Adrenal gland (tissue), 12 donors: ENCODE data around the gene TRIP10. TPM values are rescaled to one million over a fixed set of nuclear protein-coding genes. Genes with fewer than 3 reads are reported as not detected.

Experiments
- DNase-seq, 7 donors: peaks; one replicate each; pipeline ENCODE4 v3.0.0-alpha.2; 2019 to 2020
- H3K27ac ChIP-seq, 5 donors: fragments of 200-600 bp; sonication (generic) in 4 of 5; 1 replicate in 3 of 5; 2 replicates in 2 of 5; pipeline versions ENCODE4 v1.5.1 to v1.8.0; 2016 to 2020; ENCODE audit warnings: mild to moderate bottlenecking in 1 of 5
- H3K27me3 ChIP-seq: fragments of 200-600 bp; 2 replicates; pipeline ENCODE4 v1.8.0; 2021
- H3K36me3 ChIP-seq, 2 donors: fragments of 200-600 bp; replicated peaks in 1 of 2; 1 replicate in 1 of 2; 2 replicates in 1 of 2; pipeline versions ENCODE4 v1.5.1 to v1.8.0; 2018 to 2022
- H3K4me1 ChIP-seq, 2 donors: fragments of 200-600 bp; replicated peaks in 1 of 2; 1 replicate in 1 of 2; 2 replicates in 1 of 2; pipeline versions ENCODE4 v1.5.1 to v1.8.0; 2018 to 2021
- H3K4me3 ChIP-seq, 4 donors: fragments of 200-600 bp; sonication (generic) in 3 of 4; one replicate each; pipeline ENCODE4 v1.5.1; 2016 to 2018
- H3K9me3 ChIP-seq, 3 donors: fragments of 200-600 bp; sonication (generic) in 1 of 3; replicated peaks in 1 of 3; 1 replicate in 2 of 3; 2 replicates in 1 of 3; pipeline versions ENCODE4 v1.5.1 to v1.8.0; 2016 to 2021
- CTCF ChIP-seq, 6 experiments: fragments of 450-650 bp in 4 of 6; fragments of 200-600 bp in 2 of 6; sonication (generic) in 1 of 6; IDR thresholded peaks; 1 replicate in 5 of 6; 2 replicates in 1 of 6; pipeline versions ENCODE4 v1.5.1 to v1.8.0; 2016 to 2021; ENCODE audit warnings: antibody characterized with exemption in 6 of 6, mild to moderate bottlenecking in 2 of 6, moderate library complexity in 1 of 6
- POLR2A ChIP-seq, 2 donors: fragments of 450-650 bp; IDR thresholded peaks; one replicate each; pipeline ENCODE4 v1.6.1; 2017; ENCODE audit warnings: antibody characterized with exemption in 2 of 2, mild to moderate bottlenecking in 2 of 2, moderate library complexity in 1 of 2
- WGBS, 4 donors: extraction: QIAGEN DNeasy Blood & Tissue Kit in 2 of 4; methylation state at CpG; one replicate each; pipeline versions ENCODE4 v1.1.5 to v1.1.7; 2013 to 2017; 5-methylcytosine and 5-hydroxymethylcytosine counted together
- intact Hi-C, 2 donors: fragments of 100-400 bp; cut with DNase I; formaldehyde crosslinking; loops; one replicate each; pipeline versions ENCODE4 v1.14.1 to v1.15.0; 2022 to 2023
- polyA plus RNA-seq, 3 donors: library from polyadenylated mRNA; stranded (reverse); fragments of 200-250 nt in 2 of 3; fragments of 350-450 nt in 1 of 3; fragmentation: Illumina TruSeq in 1 of 3; extraction: RNeasy Lipid Tissue Mini Kit (QIAGEN cat#74804) in 1 of 3; gene quantifications; one replicate each; pipeline ENCODE4 v1.2.3, GENCODE V29; 2013 to 2014
- total RNA-seq, 9 donors: library from RNA; depleted of rRNA in 4 of 9; stranded (reverse); fragments of >200 nt in 4 of 9; fragments of 120-200 nt in 1 of 9; fragmentation: NEBNext Ultra II Directional in 1 of 9; extraction: Animal tissue kit (Norgen Biotek cat#: 25700) in 1 of 9; gene quantifications; one replicate each; pipeline versions ENCODE4 v1.1.0 to v1.2.4, GENCODE V29; 2013 to 2023
- donor health status: healthy with polysubstance abuse.
- donor health status: Bipolar disorder and iron deficiency.
- donor health status: DM: yes; HTN: yes; CAD: no.
- donor health status: DM: no; HTN: no; CAD: no.
- donor health status: DM: no; HTN: no; CAD: no.
- donor health status: DM: yes; HTN: yes; CAD: no.

Gene TRIP10
- total and polyA plus RNA-seq, 12 donors: 22.5 to 425 (median 74.8) TPM

- Histone ChIP-seq H3K9me3 (no peaks in the 10 kb centered on the region), H3K27ac (no peak overlapping the region), H3K27me3 (no peaks in the 10 kb centered on the region), H3K36me3 (peaks cover 0 to 52% of the 10 kb centered on the region in 2 donors), H3K4me3 (no peak overlapping the region), H3K4me1 (no peaks in the 10 kb centered on the region)
- peak in 1 of 7 donors; percentile 14 for DNase-seq
- intact Hi-C loops: no loop called here
- WGBS, 4 donors: 83 to 87% (median 85%) methylated on average over 11 of the region's 11 CpGs
- TF ChIP-seq CTCF (IDR thresholded peaks at IDR 0.05) (no peak), POLR2A (IDR thresholded peaks at IDR 0.05) (no peak)
Observed at GRCh38 chr19:6705931-6706632, 33.4 kb upstream of the TRIP10 start.

- Histone ChIP-seq H3K27me3 (no peaks in the 10 kb centered on the region), H3K27ac (no peak overlapping the region), H3K4me1 (no peaks in the 10 kb centered on the region), H3K9me3 (no peaks in the 10 kb centered on the region), H3K36me3 (peaks cover 0 to 58% of the 10 kb centered on the region in 2 donors), H3K4me3 (no peak overlapping the region)
- intact Hi-C loops: no loop called here
- TF ChIP-seq POLR2A (IDR thresholded peaks at IDR 0.05): no peak
- no peak for TF ChIP-seq CTCF (IDR thresholded peaks at IDR 0.05)
- peak in 1 of 7 donors; percentile 15 for DNase-seq
- WGBS, 4 donors: 67 to 78% (median 72%) methylated on average over 1 to 3 of the region's 3 CpGs
Observed at GRCh38 chr19:6706633-6706958, 32.9 kb upstream of the TRIP10 start.

- TF ChIP-seq CTCF (IDR thresholded peaks at IDR 0.05): no peak
- no peak for TF ChIP-seq POLR2A (IDR thresholded peaks at IDR 0.05)
- no peak overlapping the region for H3K27ac ChIP-seq
- no peak overlapping the region for H3K4me3 ChIP-seq
- peaks cover 0 to 58% of the 10 kb centered on the region in 2 donors for H3K36me3 ChIP-seq
- H3K27me3 ChIP-seq: no peaks in the 10 kb centered on the region
- no peak for DNase-seq
- H3K4me1 ChIP-seq: no peaks in the 10 kb centered on the region
- intact Hi-C loops: no loop called here
- H3K9me3 ChIP-seq: no peaks in the 10 kb centered on the region
- WGBS, 4 donors: 86 to 91% (median 88%) methylated on average over 18 to 44 of the region's 44 CpGs
Observed at GRCh38 chr19:6707011-6707657, 32.3 kb upstream of the TRIP10 start.

- H3K9me3 ChIP-seq: no peaks in the 10 kb centered on the region
- 62 to 77% (median 74%) methylated on average over 9 to 16 of the region's 16 CpGs for WGBS, 4 donors
- intact Hi-C loops: no loop called here
- H3K27me3 ChIP-seq: no peaks in the 10 kb centered on the region
- DNase-seq: no peak
- peaks cover 0 to 58% of the 10 kb centered on the region in 2 donors for H3K36me3 ChIP-seq
- no peaks in the 10 kb centered on the region for H3K4me1 ChIP-seq
- TF ChIP-seq CTCF (IDR thresholded peaks at IDR 0.05): no peak
- TF ChIP-seq POLR2A (IDR thresholded peaks at IDR 0.05): no peak
- H3K27ac ChIP-seq: no peak overlapping the region
- no peak overlapping the region for H3K4me3 ChIP-seq
Observed at GRCh38 chr19:6707658-6708018, 31.8 kb upstream of the TRIP10 start.
